Activated CD4-positive, alpha-beta T cell treated with anti-CD3 and anti-CD28 coated beads for 4 hours (primary cell): ENCODE results near the gene ATAD3A.
"Not testable (repeated sequence)": the region's sequence is repeated elsewhere in the genome, so short reads cannot be mapped to it uniquely, and the experiment has no call there.

ENCODE experiments used
- DNase-seq, 2 donors: peaks; one replicate each; pipeline ENCODE4 v3.0.0-alpha.2; 2020

The ATAD3A gene

GRCh38 chr1:1540818-1541628, 29.1 kb downstream of the ATAD3A start:
- no peak for DNase-seq

- no peak for DNase-seq
Measured at GRCh38 chr1:1541956-1542765, 30.2 kb downstream of the ATAD3A start.

- no peak for DNase-seq
Measured at GRCh38 chr1:1542766-1543705, 31.1 kb downstream of the ATAD3A start.

DNA sequence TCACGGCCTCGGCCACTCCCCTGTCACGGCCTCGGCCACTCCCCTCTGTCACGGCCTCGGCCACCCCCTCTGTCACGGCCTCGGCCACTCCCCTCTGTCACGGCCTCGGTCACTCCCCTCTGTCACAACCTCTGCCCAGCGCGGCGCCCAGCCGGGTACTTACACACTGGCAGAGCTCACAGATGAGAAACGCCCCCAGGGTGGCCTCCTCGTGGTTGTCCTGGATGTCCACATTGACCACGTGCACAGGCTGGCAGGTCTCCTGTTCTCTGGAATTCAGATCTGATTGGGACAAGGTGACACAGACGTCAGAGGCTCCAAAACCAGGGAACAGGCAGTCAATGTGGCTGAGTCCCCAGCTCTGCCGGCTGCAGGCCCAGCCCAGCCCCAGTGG, 31.7 kb downstream of the ATAD3A start:
- DNase-seq = no peak

- DNase-seq = no peak
Measured at GRCh38 chr1:1544544-1544943, 32.6 kb downstream of the ATAD3A start.

GRCh38 chr1:1545946-1546737, 34.2 kb downstream of the ATAD3A start:
- DNase-seq = no peak

- DNase-seq = no peak
Measured at GRCh38 chr1:1547011-1547410, 35.0 kb downstream of the ATAD3A start.

DNA sequence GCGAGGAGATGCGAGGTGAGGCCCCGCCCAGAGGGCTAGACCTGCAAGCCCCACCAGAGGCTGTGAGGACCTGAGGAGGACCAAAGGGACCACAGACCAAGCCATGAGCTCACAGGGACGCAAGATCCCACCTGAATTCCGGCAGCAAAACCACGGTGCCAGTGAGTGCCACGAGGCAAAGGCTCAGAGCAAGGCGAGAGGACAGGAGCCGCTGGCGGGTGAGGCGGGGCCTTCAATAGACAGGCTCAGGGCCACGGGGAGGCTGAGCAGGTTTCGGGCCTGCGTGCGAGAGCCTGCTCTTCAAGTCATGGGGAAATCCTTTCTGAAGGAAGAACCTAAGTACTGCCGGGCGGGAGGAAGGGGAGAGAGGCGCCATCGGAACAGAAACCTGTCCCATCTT, 35.5 kb downstream of the ATAD3A start:
- no peak for DNase-seq

GRCh38 chr1:1548591-1548990, 36.6 kb downstream of the ATAD3A start:
- no peak for DNase-seq

- DNase-seq = no peak
Measured at GRCh38 chr1:1550087-1550486, 38.1 kb downstream of the ATAD3A start.

GRCh38 chr1:1550591-1551432, 38.9 kb downstream of the ATAD3A start:
- DNase-seq = no peak

GRCh38 chr1:1551524-1552262, 39.7 kb downstream of the ATAD3A start:
- DNase-seq = no peak

GRCh38 chr1:1552263-1552639, 40.3 kb downstream of the ATAD3A start:
- no peak for DNase-seq

- no peak for DNase-seq
Measured at GRCh38 chr1:1553821-1554494, 42.0 kb downstream of the ATAD3A start.

DNA sequence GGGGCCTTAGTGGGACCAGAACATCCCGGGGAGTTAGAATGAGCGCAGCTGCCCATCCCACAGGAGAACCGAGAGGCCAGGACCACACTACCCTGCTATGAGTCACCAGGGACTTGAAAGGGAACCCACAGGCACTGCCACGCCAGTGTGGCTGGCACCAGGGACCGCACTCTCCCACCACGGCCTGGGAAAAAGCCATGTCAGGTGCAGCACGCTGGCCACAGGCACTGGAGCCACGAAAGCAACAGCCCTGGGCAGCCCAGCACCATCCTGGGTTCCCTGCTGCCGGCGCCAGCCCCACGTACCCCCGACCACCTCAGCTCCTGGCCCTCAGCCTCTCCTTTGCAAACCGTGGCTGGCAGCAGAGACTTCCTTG, 42.6 kb downstream of the ATAD3A start:
- DNase-seq = no peak

- no peak for DNase-seq
Measured at GRCh38 chr1:1554926-1555915, 43.3 kb downstream of the ATAD3A start.

DNA sequence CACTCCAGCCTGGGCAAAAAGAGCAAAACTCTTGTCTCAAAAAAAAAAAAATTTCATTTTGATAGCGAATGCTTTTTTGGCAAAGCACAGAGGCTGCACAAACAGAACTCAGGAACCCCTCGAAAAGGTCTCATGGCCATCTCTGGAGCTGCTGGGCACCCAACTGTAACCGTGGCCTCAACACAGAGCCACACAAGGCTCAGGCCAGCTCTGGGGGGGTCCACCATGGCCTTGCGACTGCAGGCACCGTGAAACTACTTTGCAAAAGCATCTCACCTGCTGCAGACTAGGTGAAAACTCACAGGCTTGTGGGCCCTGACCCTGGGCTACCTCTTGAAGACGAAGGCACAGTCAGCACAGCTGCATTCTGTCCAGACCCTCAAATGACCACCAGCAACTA, 44.5 kb downstream of the ATAD3A start:
- DNase-seq = no peak

- not testable (repeated sequence) for DNase-seq
Measured at GRCh38 chr1:1556961-1557360, 45.0 kb downstream of the ATAD3A start.

DNA sequence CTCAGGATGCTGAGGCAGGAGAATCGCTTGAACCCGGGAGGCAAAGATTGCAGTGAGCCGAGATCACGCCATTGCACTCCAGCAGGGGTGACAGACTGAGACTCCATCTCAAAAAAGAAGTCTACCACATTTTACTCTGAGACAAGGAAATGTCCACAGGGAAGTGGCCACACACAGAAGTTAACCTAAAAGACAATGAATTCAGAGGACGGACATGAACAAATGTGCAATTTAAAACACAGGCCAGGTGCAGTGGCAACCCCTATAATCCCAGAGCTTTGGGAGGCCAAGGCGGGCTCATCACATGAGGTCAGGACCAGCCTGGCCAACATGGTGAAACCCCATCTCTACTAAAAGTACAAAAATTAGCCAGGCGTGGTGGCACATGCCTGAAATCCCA, 45.7 kb downstream of the ATAD3A start:
- not testable (repeated sequence) for DNase-seq
